RWPE1 (cell line): ENCODE measurements around the gene PDE4B.
"Not testable (repeated sequence)": the region's sequence is repeated elsewhere in the genome, so short reads cannot be mapped to it uniquely, and the experiment has no call there.

Source experiments
- CTCF ChIA-PET: fragments of 350-600 bp; sonication (Branson Sonifier 250); formaldehyde crosslinking; extraction: SDS; loops from one replicate; lab custom pipeline; 2021; lab: Yijun Ruan, JAX
- POLR2A ChIA-PET: fragments of 400-600 bp; formaldehyde crosslinking; extraction: SDS; loops from one replicate; lab custom pipeline; 2020; ENCODE audit warnings: antibody characterized with exemption; ENCODE audit not compliant: low non-redundant PET; lab: Yijun Ruan, JAX
- DNase-seq: peaks from one replicate; pipeline ENCODE4 v3.0.0; 2012; ENCODE audit warnings: low spot score
- H3K27ac ChIP-seq: fragments of 450-650 bp; 2 replicates; pipeline ENCODE4 v1.5.1; 2017
- CTCF ChIP-seq: fragments of 450-650 bp; conservative IDR thresholded peaks from 2 replicates; pipeline ENCODE4 v1.5.1; 2017; ENCODE audit warnings: low read depth, mild to moderate bottlenecking

Gene PDE4B

DNA sequence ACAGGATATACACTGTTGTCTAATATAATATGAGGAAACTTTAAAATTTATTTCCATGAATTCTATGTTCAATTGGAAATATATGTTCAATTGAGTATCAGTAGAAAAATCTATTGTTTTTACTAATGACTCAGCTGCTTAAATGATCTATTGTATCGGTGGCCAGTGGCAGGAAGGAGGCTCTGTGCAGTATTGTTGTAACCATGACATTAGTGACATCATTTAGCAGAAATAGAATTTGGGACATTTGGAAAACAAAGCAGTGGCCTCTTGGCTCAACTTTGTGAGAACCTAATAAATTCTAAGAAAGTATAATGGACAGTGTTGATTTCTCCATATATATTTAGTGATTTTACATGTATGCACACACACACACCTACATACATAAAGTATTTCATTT is 257.4 kb downstream of the PDE4B start:
- DNase-seq: no peak
- TF ChIP-seq CTCF: no peak
- H3K27ac ChIP-seq: no peak overlapping the region
- POLR2A ChIA-PET: no interaction called here
- CTCF ChIA-PET: no interaction called here

DNA sequence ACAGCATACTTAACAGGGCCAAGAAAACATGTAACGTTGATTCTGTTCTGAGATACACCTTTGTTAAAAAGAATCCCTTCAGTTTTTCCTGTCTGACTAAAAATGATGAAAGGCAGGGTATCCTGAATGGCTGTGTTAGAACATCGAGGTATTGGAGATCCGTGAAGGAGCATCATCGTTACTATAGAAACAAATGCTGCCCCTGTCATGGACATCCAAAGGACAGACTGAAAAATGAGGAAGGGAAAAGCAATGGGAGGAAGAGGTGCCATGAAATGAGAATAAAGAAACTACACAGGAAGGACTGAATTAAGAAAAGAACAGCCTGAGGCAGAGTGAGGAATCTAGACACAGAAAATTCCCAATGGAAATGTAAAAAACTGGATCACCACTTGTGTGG is 257.9 kb downstream of the PDE4B start:
- CTCF ChIA-PET: no interaction called here
- TF ChIP-seq CTCF: no peak
- DNase-seq: no peak
- POLR2A ChIA-PET: no interaction called here
- H3K27ac ChIP-seq: no peak overlapping the region

DNA sequence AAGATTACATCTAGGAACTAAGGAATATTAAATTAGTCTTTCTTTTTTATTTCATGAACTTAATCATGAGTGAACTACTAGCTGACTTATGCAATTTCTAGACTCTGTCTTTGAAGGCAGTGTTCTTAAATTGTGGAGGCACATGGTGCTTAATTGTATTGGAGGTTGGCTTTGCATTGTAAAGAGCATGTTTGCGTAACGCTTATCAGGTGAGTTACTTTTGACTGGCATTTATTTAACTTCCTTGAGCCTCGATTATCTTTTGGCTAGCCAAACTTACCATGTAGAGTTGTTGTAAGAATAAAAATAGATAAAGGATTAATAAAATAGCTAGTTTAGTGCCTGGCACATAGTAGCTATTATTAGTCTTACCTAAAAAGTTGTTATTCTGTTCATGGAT is 262.4 kb downstream of the PDE4B start:
- no peak for DNase-seq
- CTCF ChIA-PET: no interaction called here
- no peak for TF ChIP-seq CTCF
- POLR2A ChIA-PET: no interaction called here
- no peak overlapping the region for H3K27ac ChIP-seq

- CTCF ChIA-PET, DNase-seq, POLR2A ChIA-PET, H3K27ac ChIP-seq: not testable (repeated sequence)
Observed at GRCh38 chr1:66057448-66057847, 264.8 kb downstream of the PDE4B start.

DNA sequence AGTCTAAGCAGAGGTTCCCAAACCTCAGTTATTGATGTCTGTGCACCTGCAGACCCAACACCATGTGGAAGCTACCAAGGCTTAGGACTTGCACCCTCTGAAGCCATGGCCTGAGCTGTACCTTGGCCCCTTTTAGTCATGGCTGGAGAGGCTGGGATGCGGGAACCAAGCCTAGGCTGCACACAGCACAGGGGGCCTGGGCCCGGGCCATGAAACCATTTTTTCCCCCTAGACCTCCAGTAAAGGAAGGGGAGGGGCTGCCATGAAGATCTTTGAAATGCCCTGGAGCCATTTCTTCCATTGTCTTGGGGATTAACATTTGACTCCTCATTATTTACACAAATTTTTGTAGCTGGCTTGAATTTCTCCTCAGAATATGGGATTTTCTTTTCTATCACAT is 265.9 kb downstream of the PDE4B start:
- CTCF ChIA-PET: no interaction called here

DNA sequence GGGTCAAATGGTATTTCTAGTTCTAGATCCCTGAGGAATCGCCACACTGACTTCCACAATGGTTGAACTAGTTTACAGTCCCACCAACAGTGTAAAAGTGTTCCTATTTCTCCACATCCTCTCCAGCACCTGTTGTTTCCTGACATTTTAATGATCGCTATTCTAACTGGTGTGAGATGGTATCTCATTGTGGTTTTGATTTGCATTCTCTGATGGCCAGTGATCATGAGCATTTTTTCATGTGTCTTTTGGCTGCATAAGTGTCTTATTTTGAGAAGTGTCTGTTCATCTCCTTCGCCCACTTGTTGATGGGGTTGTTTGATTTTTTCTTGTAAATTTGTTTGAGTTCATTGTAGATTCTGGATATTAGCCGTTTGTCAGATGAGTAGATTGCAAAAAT is 274.5 kb downstream of the PDE4B start:
- DNase-seq, CTCF ChIA-PET, H3K27ac ChIP-seq, POLR2A ChIA-PET: not testable (repeated sequence)

More for the DNA sequence above, 265.9 kb downstream of the PDE4B start:
- no peak for DNase-seq
- no peak for TF ChIP-seq CTCF
- POLR2A ChIA-PET: no interaction called here
- H3K27ac ChIP-seq: no peak overlapping the region

DNA sequence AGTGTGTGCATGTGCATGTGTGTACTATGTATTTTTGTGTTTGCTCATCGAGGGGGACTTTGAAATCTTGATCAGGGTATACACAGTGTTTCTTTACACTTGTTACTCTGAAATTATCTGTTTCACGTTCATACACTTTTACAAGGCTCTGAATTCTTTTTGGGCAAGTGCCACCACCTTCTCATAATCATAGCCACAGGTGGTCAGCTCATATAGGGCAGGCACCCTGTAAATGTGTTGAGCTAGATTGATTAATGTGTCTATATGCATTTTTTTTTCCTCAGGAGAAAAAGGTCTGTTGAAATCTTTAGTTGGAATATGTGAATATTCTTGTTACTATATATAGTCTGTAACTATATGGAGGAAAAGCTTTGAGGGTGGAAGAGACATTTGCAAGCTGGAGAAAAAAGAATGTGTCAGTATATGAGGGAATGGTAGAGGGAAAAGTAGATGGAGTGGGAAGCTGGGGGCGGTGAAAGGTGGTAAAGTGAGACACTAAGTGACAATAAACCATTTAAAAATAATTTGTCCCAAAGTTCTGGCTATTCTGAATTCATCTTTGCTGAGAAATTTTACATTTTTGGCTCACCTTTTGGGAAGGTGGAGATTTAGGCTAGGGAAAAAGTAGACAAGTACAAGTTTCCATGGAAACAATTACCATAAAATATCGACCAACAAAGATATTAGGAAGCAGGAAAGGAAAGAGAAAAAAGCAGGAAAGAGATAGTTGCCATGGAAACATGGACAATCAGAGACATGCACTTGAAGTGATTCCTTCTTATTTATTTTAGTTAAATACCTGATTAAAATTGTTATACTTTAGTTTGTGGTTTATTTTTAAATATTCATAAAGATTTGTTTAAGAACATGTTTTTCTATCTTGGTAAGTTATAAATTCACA is 277.5 kb downstream of the PDE4B start:
- TF ChIP-seq CTCF: no peak
- no peak for DNase-seq
- ChIA-PET POLR2A (no interaction called here), CTCF (no interaction called here)
- H3K27ac ChIP-seq: no peak overlapping the region

DNA sequence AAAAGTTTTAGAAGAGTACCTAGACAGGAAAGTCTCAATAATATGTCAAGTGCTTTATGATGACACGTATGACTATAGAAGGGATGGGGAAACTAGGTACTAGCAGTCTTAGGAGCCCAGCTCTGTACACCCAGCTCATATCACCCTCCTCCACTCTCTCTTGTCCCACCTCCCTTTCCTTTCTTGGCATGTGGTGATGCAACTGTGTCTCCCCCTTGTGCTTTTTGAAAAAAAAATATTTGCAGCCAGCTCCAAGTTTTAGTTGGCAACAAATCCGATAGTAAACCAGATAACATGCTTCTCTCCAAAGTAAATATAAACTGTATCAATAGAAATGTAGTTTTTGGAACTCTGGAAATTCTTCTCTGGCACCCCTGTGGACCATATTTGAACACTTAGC is 280.7 kb downstream of the PDE4B start:
- no peak for TF ChIP-seq CTCF
- H3K27ac ChIP-seq: no peak overlapping the region
- ChIA-PET CTCF (no interaction called here), POLR2A (no interaction called here)
- no peak for DNase-seq
